DND-41 (cell line): ENCODE results near the gene CTSO.

Experiments used
- ATAC-seq: fragments of 200-7000 bp; cut with Tn5 transposase; 3 replicates; pipeline ENCODE4 v1.9.1; 2021; ENCODE audit warnings: low read depth; ENCODE audit not compliant: insufficient read depth
- DNase-seq: peaks from one replicate; pipeline ENCODE4 v3.0.0-alpha.2; 2020
- H2AFZ ChIP-seq: 2 replicates; pipeline ENCODE4 v1.6.0; 2012; ENCODE audit warnings: low read depth, low read length
- H3K27ac ChIP-seq: 2 replicates; pipeline ENCODE4 v1.5.1; 2012; ENCODE audit warnings: low read length, inconsistent platforms
- H3K27me3 ChIP-seq: fragments of 200-600 bp; sonication (generic); 2 replicates; pipeline ENCODE4 v1.6.0; 2012; ENCODE audit warnings: low read length, mild to moderate bottlenecking, inconsistent platforms; ENCODE audit not compliant: insufficient read depth, poor library complexity
- H3K36me3 ChIP-seq: 2 replicates; pipeline ENCODE4 v1.5.1; 2012; ENCODE audit warnings: low read length, inconsistent platforms; ENCODE audit not compliant: insufficient read depth
- H3K4me1 ChIP-seq: 2 replicates; pipeline ENCODE4 v1.5.1; 2012; ENCODE audit warnings: mild to moderate bottlenecking, low read length; ENCODE audit not compliant: insufficient read depth
- H3K4me2 ChIP-seq: 2 replicates; pipeline ENCODE4 v1.6.0; 2012; ENCODE audit warnings: mild to moderate bottlenecking, moderate library complexity, low read length, inconsistent platforms; ENCODE audit not compliant: insufficient read depth
- H3K4me3 ChIP-seq, 2 experiments: fragments of 200-600 bp in 1 of 2; shearing (Covaris generic) in 1 of 2; 2 replicates each; pipeline ENCODE4 v1.5.1; 2012 to 2016; ENCODE audit warnings: inconsistent platforms in 2 of 2, low read length in 2 of 2, mild to moderate bottlenecking in 2 of 2, low read depth in 1 of 2, moderate library complexity in 1 of 2
- H3K79me2 ChIP-seq: 2 replicates; pipeline ENCODE4 v1.6.0; 2012; ENCODE audit warnings: low read length, inconsistent platforms; ENCODE audit not compliant: insufficient read depth
- H3K9ac ChIP-seq: 2 replicates; pipeline ENCODE4 v1.6.0; 2012; ENCODE audit warnings: low read depth, mild to moderate bottlenecking, inconsistent platforms, low read length, moderate library complexity
- H3K9me3 ChIP-seq: 2 replicates; pipeline ENCODE4 v1.5.1; 2012; ENCODE audit warnings: low read length, moderate library complexity, mild to moderate bottlenecking, inconsistent platforms; ENCODE audit not compliant: insufficient read depth, severe bottlenecking
- H4K20me1 ChIP-seq: 2 replicates; pipeline ENCODE4 v1.6.0; 2012; ENCODE audit warnings: low read length; ENCODE audit not compliant: insufficient read depth
- CTCF ChIP-seq: IDR thresholded peaks from 2 replicates; pipeline ENCODE4 v1.5.1; 2012; ENCODE audit warnings: borderline replicate concordance, low read length, moderate library complexity, mild to moderate bottlenecking; ENCODE audit not compliant: poor library complexity, severe bottlenecking; ENCODE audit errors: extremely low read depth
- EZH2 ChIP-seq: IDR thresholded peaks from 3 replicates; pipeline ENCODE4 v1.6.1; 2012; ENCODE audit warnings: borderline replicate concordance, low read depth, mild to moderate bottlenecking, moderate library complexity, low read length, inconsistent platforms; ENCODE audit not compliant: severe bottlenecking

CTSO gene

GRCh38 chr4:155995069-155995468 is 41.4 kb upstream of the CTSO start:
- no peak for DNase-seq
- H3K36me3 ChIP-seq = no peaks in the 10 kb centered on the region
- TF ChIP-seq CTCF = no peak
- TF ChIP-seq EZH2 = no peak
- no peak overlapping the region for H3K4me3 ChIP-seq
- H2AFZ ChIP-seq = no peak overlapping the region
- no peaks in the 10 kb centered on the region for H3K79me2 ChIP-seq
- H3K9me3 ChIP-seq = no peaks in the 10 kb centered on the region
- no peak overlapping the region for H3K9ac ChIP-seq
- no peak overlapping the region for H3K4me2 ChIP-seq
- no peaks in the 10 kb centered on the region for H4K20me1 ChIP-seq
- no peaks in the 10 kb centered on the region for H3K27me3 ChIP-seq
- ATAC-seq = no peak
- no peak overlapping the region for H3K27ac ChIP-seq
- no peaks in the 10 kb centered on the region for H3K4me1 ChIP-seq

- Histone ChIP-seq H3K36me3 (no peaks in the 10 kb centered on the region), H3K4me3 (no peak overlapping the region), H3K4me2 (no peak overlapping the region), H3K9me3 (no peaks in the 10 kb centered on the region), H4K20me1 (no peaks in the 10 kb centered on the region), H3K9ac (no peak overlapping the region), H3K27ac (no peak overlapping the region), H2AFZ (no peak overlapping the region), H3K4me1 (no peaks in the 10 kb centered on the region), H3K79me2 (no peaks in the 10 kb centered on the region), H3K27me3 (no peaks in the 10 kb centered on the region)
- no peak for ATAC-seq
- no peak for DNase-seq
- TF ChIP-seq CTCF (no peak), EZH2 (no peak)
Observed at GRCh38 chr4:155984106-155984797, 30.6 kb upstream of the CTSO start.

GRCh38 chr4:155982736-155983385 is 29.2 kb upstream of the CTSO start:
- Histone ChIP-seq H4K20me1 (no peaks in the 10 kb centered on the region), H2AFZ (no peak overlapping the region), H3K9ac (no peak overlapping the region), H3K4me2 (no peak overlapping the region), H3K9me3 (no peaks in the 10 kb centered on the region), H3K4me3 (no peak overlapping the region), H3K36me3 (no peaks in the 10 kb centered on the region), H3K27me3 (no peaks in the 10 kb centered on the region), H3K27ac (no peak overlapping the region), H3K4me1 (no peaks in the 10 kb centered on the region), H3K79me2 (no peaks in the 10 kb centered on the region)
- ATAC-seq = no peak
- no peak for DNase-seq
- no peak for TF ChIP-seq CTCF
- TF ChIP-seq EZH2 = no peak
